Stimulated activated CD8-positive, alpha-beta memory T cell treated with anti-CD3 and anti-CD28 coated beads, Interleukin-12 subunit alpha, Interleukin-12 subunit beta, amount 100 ng/mL, for 1 hour (primary cell): Measurements from ENCODE around the gene CMKLR1.

Experiments
- DNase-seq: peaks from one replicate; pipeline ENCODE4 v3.0.0-alpha.2; 2020; ENCODE audit warnings: low read depth

Gene CMKLR1

GRCh38 chr12:108361606-108362005, 22.5 kb upstream of the CMKLR1 start:
- DNase-seq = no peak

- no peak for DNase-seq
These were observed 21.4 kb upstream of the CMKLR1 start for GRCh38 chr12:108360487-108360886.

GRCh38 chr12:108360057-108360456, 20.9 kb upstream of the CMKLR1 start:
- no peak for DNase-seq

- no peak for DNase-seq
These were observed 19.5 kb upstream of the CMKLR1 start for GRCh38 chr12:108358580-108358965.

GRCh38 chr12:108357834-108358579, 18.9 kb upstream of the CMKLR1 start:
- no peak for DNase-seq

- no peak for DNase-seq
These were observed 18.0 kb upstream of the CMKLR1 start for GRCh38 chr12:108356835-108357806.

GRCh38 chr12:108355069-108355468, 16.0 kb upstream of the CMKLR1 start:
- DNase-seq = no peak

- DNase-seq = no peak
These were observed 13.5 kb upstream of the CMKLR1 start for GRCh38 chr12:108352591-108352990.

GRCh38 chr12:108350511-108350910, 11.4 kb upstream of the CMKLR1 start:
- no peak for DNase-seq

- DNase-seq = no peak
These were observed 10.2 kb upstream of the CMKLR1 start for GRCh38 chr12:108349278-108349688.

- DNase-seq = no peak
These were observed 9.7 kb upstream of the CMKLR1 start for GRCh38 chr12:108348842-108349241.

GRCh38 chr12:108346727-108347710, 7.9 kb upstream of the CMKLR1 start:
- no peak for DNase-seq

GRCh38 chr12:108345716-108346633, 6.9 kb upstream of the CMKLR1 start:
- no peak for DNase-seq

- DNase-seq = no peak
These were observed 3.9 kb upstream of the CMKLR1 start for GRCh38 chr12:108342985-108343384.

- DNase-seq = no peak
These were observed 3.0 kb upstream of the CMKLR1 start for GRCh38 chr12:108341854-108342847.

GRCh38 chr12:108341356-108341755, 2.2 kb upstream of the CMKLR1 start:
- DNase-seq = no peak

- no peak for DNase-seq
These were observed 926 bp upstream of the CMKLR1 start for GRCh38 chr12:108340037-108340436.

- no peak for DNase-seq
These were observed 1.6 kb downstream of the CMKLR1 start for GRCh38 chr12:108337235-108338223.
